ENCODE data around the gene YES1.

Gene YES1
- long read RNA-seq, donor 1, full-length matches to known transcripts, result 5 of 17 reads
- long read RNA-seq, donor 1, partial matches to known transcripts, result 12 of 17 reads
- long read RNA-seq, donor 1, other reads (novel, unspliced or antisense), result 0 of 17 reads
- long read RNA-seq, donor 2, full-length matches to known transcripts, result 6 of 12 reads
- long read RNA-seq, donor 2, partial matches to known transcripts, result 6 of 12 reads
- long read RNA-seq, donor 2, other reads (novel, unspliced or antisense), result 0 of 12 reads
- long read RNA-seq, donor 3, full-length matches to known transcripts, result 3 of 3 reads
- long read RNA-seq, donor 3, partial matches to known transcripts, result 0 of 3 reads
- long read RNA-seq, donor 3, other reads (novel, unspliced or antisense), result 0 of 3 reads
- long read RNA-seq, donor 4, full-length matches to known transcripts, result 10 of 16 reads
- long read RNA-seq, donor 4, partial matches to known transcripts, result 6 of 16 reads
- long read RNA-seq, donor 4, other reads (novel, unspliced or antisense), result 0 of 16 reads
- long read RNA-seq, donor 5, full-length matches to known transcripts, result 7 of 15 reads
- long read RNA-seq, donor 5, partial matches to known transcripts, result 8 of 15 reads
- long read RNA-seq, donor 5, other reads (novel, unspliced or antisense), result 0 of 15 reads
- long read RNA-seq, donor 6, full-length matches to known transcripts, result 10 of 40 reads
- long read RNA-seq, donor 6, partial matches to known transcripts, result 30 of 40 reads
- long read RNA-seq, donor 6, other reads (novel, unspliced or antisense), result 0 of 40 reads
- long read RNA-seq, donor 7, result 0 reads
- long read RNA-seq, donor 8, full-length matches to known transcripts, result 8 of 20 reads
- long read RNA-seq, donor 8, partial matches to known transcripts, result 12 of 20 reads
- long read RNA-seq, donor 8, other reads (novel, unspliced or antisense), result 0 of 20 reads

DNA sequence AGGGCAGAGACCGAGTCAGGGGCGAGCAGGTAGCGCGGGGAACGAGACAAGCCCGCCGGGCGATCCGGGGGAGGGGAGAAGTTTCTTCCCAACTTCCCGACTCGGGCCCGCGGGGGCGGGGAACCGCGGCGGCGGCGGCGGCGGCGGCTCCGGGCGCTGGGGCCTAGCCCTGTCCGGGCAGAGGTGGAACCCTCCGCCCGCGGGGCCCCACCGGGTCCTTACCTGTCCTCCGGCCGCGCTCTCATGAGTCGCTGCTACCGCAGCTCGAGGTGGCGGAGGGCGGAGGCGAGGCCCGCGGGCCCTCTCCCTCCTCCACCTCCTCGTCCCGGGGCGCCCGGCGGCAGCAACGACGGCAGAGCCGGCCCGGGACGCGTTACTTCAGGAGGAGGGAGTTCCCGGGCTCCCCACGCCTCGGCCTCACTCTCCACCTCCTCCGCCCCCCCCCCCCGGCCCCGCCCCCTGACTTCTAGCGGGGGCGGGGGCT, at the start of gene YES1:
YES1 (minus strand) TSS at position 351 of the 484 bp plus-strand sequence. CDS start 55,415 bp downstream, outside the sequence.
- DNase-seq, result peak; percentile 94

GRCh38 chr18:857986-858385, 45.9 kb upstream of the YES1 start:
- no peak for DNase-seq

DNA sequence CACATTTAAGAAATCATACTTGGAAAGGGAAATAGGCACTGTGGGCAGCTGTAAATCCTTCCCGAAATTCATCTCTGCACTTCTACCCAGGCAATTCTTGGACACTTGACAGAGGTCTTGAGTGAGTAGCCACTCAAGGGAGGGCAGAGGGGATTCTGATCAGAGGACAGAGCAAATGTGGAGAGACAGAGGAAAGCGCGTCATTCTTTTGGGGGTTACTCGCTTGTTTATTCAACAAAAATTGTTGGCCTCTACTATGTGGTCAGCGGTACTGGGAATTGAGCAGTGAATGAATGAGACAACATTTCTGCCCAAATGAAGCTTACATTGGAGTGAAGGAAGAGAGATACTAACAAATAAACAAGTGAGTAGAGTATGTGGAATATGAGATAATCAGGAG, 41.4 kb upstream of the YES1 start:
- no peak for DNase-seq

- DNase-seq, result no peak
These were observed 38.9 kb upstream of the YES1 start for GRCh38 chr18:850960-851359.

GRCh38 chr18:849021-849420, 37.0 kb upstream of the YES1 start:
- no peak for DNase-seq

GRCh38 chr18:848062-848861, 36.2 kb upstream of the YES1 start:
- no peak for DNase-seq

GRCh38 chr18:845152-845819, 33.2 kb upstream of the YES1 start:
- DNase-seq, result no peak

DNA sequence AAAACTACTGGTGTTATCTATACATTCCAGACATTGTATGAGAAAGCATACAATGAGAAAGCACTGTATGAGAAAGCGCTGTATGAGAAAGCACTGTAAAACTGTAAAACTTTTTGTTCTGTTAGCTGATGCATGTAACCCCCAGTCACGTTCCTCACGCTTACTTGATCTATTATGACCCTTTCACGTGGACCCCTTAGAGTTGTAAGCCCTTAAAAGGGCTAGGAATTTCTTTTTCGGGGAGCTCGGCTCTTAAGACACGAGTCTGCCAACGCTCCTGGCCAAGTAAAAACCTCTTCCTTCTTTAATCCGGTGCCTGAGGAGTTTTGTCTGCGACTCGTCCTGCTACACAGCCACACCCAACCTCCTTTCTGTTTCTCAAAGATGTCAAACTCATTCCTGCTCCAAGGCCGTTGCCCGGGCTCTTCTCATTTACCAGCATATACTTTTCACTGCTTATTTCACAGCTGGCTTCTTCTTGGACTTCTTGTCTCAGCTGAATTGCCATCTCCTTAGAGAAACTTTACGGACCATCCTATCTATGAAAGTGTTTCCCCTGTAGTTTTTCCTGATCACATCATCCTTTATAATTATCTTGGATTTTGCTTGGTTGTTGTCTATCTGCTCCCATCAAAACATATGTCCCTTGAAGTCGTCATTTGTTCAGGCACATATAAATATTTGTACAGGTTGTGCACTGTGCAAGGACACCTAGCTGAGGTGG, 29.8 kb upstream of the YES1 start:
- DNase-seq, result no peak

DNA sequence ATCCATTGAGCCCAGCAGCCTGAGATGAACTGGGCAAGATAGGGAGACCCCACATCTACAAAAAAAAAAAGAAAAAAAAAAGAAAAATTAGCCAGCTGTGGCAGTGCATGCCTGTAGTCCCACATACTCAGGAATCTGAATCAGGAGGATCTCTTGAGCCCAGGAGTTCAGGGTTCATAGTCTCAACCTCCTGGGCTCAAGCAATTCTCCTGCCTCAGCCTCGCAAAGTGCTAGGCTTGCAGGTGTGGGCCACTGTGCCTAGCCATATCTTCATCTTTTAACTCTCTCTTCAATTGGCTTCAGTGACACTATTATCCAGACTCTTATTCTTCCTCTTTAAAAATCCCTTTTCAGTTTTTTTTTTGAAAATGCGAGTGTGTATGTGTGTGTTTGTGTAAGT, 28.5 kb upstream of the YES1 start:
- no peak for DNase-seq

- DNase-seq, result no peak
These were observed 28.0 kb upstream of the YES1 start for GRCh38 chr18:840023-840408.

DNA sequence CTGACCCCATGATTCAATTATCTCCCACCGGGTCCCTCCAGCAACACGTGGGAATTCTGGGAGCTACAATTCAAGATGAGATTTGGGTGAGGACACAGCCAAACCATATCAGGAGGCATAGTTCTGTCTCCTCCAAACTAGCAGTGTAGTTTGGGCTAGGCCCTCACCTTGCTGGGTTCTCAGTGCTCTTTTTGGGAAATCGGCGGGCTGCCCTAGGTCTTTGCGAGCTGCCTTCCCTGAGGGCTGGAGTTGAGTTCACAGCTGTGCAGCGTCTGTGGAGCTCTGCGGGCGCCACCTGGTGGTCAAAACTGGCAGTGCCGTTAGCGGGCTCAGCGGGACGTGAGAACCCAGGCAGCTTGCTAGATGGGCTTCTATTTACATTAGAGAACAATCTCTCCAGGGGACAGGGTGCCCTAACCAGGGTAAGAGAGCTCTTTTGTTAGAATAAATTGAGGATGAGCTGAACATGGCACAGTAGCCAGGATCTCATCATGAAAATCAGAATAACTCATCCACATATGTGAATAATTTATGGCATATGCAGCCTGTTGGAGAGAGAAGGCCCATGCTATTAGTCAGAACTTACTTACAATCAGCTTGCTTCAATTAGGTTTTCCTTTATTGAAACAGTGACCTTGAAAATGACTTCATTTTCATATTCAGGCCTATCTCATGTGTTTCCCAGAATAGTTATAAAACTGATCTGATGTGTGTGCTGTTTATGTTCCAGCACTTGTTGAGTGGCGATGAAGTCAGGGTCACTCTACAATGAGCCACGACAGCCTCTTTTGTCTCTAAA, 27.4 kb upstream of the YES1 start:
- DNase-seq, result peak; percentile 65

GRCh38 chr18:837922-838321, 25.9 kb upstream of the YES1 start:
- DNase-seq, result no peak

- no peak for DNase-seq
These were observed 22.2 kb upstream of the YES1 start for GRCh38 chr18:834082-834720.

GRCh38 chr18:833197-833596, 21.2 kb upstream of the YES1 start:
- no peak for DNase-seq

GRCh38 chr18:832085-832681, 20.1 kb upstream of the YES1 start:
- no peak for DNase-seq

- DNase-seq, result no peak
These were observed 18.4 kb upstream of the YES1 start for GRCh38 chr18:830315-830901.

DNA sequence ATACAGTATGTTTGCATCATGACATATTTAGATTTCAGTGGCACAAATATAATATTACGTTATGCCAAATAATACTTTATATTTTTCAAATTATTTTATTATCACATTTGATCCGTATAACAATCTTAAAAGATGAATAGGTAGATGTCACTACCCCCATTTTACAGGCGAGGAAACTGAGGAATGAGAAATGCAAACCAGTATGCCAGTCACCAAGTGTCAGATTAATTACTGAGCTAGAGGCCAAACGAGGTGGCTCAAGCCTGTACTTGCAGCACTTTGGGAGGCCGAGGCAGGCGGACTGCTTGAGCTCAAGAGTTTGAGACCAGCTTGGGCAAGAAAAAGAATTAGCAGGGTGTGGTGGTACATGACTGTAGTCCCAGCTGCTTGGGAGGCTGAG, 17.4 kb upstream of the YES1 start:
- no peak for DNase-seq

GRCh38 chr18:827093-827677, 15.1 kb upstream of the YES1 start:
- no peak for DNase-seq

Measured in right kidney (tissue), 9 donors.